Stimulated activated CD8-positive, alpha-beta memory T cell treated with anti-CD3 and anti-CD28 coated beads, Interleukin-7, amount 100 ng/mL, for 1 hour (primary cell): Measurements from ENCODE around the gene TRIP13.

Experiments used
- DNase-seq, 2 donors: peaks; one replicate each; pipeline ENCODE4 v3.0.0-alpha.2; 2020; ENCODE audit warnings: low read depth in 2 of 2

The TRIP13 gene

DNA sequence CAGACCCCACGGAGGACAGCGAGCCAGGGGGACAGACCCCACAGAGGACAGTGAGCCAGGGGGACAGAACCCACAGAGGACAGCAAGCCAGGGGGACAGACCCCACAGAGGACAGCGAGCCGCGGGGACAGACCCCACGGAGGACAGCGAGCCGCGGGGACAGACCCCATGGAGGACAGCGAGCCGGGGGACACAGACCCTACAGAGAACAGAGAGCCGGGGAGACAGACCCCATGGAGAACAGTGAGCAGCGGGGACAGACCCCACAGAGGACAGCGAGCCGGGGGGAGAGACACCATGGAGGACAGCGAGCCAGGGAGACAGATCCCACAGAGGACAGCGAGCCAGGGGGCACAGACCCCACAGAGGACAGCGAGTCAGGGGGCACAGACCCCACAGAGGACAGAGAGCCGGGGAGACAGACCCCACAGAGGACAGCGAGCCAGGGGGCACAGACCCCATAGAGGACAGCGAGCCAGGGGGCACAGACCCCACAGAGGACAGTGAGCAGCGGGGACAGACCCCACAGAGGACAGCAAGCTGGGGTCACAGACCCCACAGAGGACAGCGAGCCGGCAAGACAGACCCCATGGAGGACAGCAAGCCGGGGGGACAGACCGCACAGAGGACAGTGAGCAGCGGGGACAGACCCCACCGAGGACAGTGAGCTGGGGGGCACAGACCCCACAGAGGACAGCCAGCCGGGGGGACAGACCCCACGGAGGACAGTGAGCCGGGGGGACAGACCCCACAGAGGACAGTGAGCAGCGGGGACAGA is 37.5 kb upstream of the TRIP13 start:
- no peak for DNase-seq

- no peak for DNase-seq
Observed at GRCh38 chr5:855771-856530, 36.7 kb upstream of the TRIP13 start.

DNA sequence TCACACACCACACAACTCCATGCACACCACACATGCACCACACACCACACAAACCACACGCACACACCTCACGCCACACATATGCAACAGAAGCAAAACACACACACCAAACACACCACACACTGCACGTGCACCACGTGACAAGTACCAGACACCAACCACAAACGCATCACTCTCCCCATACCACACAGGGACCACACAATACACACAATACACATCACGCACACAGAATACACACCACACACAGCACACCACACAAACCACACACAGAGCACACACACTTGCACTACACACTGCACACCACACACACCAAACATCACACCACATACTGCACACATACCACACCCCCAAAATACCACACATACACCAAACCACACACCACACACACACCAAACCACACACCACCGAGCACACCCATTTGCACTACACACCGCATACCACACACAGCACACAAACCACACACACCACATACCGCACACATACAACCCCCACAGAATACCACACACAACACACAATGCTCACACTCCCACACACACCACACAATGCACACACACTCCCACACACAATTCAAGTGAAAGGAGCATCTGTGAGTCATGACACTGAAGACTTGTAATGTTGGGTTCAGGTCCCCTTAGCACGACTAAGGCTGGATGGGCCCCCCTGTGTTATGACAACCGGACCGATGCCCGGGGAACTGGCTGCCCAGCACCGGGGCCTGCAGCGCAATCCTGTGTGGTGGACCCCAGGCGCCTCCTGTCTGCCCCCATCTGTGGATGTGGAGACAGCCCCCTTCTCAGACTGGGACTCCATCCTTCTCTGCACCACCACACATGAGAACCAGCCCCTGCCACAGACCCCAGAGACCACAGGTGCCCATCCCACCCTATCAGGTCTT is 35.9 kb upstream of the TRIP13 start:
- DNase-seq = no peak

- DNase-seq = no peak
Observed at GRCh38 chr5:858726-859125, 34.0 kb upstream of the TRIP13 start.

DNA sequence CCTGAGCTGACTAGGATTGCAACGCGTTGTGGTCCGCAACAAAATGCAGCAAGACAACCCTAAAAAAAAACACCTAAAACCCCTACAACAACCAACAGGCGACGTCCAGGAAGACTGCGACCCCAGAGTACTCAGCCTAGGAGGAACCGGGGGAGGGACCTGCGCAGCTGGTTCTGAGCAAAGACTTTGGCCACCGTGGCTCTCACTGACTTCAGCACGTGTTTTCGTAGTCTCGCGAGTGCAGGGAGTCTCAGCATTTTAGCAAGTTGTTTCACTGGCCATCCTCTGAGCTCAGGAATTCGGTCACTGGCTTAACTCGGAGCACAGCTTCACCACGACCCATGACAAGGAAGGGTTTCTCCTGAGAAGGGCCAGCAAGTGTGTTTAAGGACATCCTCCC is 33.3 kb upstream of the TRIP13 start:
- DNase-seq = no peak

GRCh38 chr5:859798-860296 is 32.8 kb upstream of the TRIP13 start:
- DNase-seq = no peak

GRCh38 chr5:860506-861150 is 32.1 kb upstream of the TRIP13 start:
- DNase-seq = no peak

GRCh38 chr5:861442-862366 is 31.0 kb upstream of the TRIP13 start:
- DNase-seq = no peak

DNA sequence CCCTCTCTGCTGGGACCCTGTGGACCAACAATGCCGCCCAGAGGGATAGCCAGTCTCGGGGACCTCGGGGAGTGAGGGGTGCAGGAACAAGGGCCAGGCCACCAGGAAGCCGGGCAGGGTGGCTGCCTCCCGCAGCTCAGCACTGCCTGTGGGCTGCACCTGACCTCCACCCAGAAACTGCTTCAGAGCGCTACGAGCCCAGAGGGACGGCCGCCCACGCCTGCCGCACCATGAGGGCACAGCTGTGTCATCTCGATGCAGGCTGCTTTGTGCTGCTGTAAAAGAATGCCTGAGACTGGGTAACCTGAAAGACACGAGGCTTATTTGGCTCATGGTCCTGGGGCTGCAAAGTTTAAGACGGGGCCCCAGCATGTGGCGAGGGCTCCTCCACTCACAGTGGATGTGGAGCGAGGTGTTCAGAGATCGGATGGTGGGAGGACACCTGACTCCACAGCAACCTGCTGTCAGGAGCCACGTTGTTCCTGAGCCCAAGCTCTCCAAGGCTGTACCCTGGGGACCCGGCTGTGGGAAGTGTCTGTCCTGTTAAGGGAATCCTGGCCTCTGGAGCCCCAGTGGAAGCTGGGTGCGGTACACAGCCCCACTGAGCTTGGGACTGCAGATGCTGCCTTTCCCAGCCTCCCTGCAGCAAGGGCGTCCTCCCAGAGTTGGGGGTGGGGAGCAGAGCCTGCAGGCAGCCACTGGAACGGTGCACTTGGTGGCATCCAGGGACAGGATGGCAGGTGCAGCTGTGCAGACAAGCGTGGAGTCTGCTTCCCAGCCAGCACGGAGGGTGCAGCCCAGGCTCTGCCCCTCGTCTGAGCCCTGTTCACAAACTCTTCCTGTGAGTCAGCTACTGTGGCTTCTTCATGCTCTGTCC is 30.1 kb upstream of the TRIP13 start:
- DNase-seq = no peak

- no peak for DNase-seq
Observed at GRCh38 chr5:863244-863805, 29.4 kb upstream of the TRIP13 start.

GRCh38 chr5:864492-865167 is 28.1 kb upstream of the TRIP13 start:
- no peak for DNase-seq

DNA sequence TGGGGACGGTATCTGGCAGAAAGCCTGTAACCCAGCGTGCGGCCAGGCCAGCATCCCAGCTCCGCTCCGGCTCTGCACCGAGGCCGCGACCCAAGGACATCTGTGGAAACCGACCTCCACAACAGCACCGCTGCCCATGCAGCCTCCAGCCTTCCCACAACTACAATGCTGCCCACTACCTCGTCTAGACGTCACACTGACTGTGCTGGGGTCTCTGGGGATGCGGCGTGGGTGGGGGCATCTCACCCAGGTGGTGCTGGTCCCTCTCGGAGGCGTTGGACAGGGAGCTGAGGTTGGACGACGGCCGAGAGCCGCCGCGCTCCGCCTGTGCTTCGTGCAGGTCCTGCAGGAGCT is 27.5 kb upstream of the TRIP13 start:
- no peak for DNase-seq

DNA sequence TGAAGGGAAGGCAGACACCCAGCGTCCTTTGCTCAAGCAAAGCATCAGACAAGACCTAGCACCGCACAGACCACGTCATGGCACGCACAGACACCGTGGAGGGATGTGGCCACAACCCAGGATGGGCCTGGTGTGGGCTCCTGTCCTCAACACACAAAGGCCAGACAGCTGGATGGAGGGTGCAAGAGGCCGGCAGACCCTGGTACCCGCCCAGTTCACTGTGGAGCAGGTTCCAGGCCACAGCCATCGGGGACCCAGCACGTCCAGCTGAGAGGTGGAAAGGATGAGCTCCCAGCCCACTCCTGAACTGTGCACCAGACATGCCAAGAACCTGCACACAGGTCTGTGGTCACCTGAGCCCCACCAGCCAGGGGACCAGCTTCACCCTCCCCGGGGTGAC is 26.9 kb upstream of the TRIP13 start:
- DNase-seq = no peak

- no peak for DNase-seq
Observed at GRCh38 chr5:867300-867870, 25.3 kb upstream of the TRIP13 start.

DNA sequence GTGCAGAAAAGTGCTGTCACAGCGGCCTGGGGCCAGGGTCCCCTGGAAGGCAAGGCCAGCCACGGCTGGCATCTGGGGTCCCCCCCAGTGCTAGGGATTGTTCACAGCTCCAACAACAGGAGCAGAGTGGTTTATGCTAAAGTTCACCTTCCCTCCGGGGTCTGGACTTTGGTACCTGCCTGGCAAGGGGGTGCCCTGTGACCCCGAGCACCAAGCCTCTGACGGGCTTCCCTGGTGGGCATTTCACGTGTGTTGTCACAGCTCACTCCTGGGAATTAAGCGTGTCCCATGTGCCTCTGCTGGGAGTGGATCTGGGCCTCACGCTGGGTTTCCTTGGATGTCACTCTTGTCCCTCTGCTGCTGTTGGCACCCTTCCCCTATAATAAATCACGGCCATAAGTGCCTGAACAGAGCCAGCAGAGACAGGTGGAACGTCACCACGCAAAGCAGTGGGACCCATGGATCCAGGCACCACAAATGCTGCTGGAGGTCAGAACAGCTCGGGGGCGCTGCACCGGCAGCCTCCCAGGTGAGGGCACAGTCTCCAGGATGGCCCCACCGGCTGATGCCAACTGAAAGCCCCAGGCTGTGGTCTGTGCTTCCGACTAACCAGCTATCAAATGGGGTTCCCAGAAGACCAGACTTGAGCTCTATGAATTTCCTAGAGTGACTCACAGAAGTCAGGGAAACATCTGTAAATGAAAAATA is 24.1 kb upstream of the TRIP13 start:
- DNase-seq = no peak

- no peak for DNase-seq
Observed at GRCh38 chr5:870956-871355, 21.7 kb upstream of the TRIP13 start.

GRCh38 chr5:871596-872298 is 20.9 kb upstream of the TRIP13 start:
- no peak for DNase-seq
